GM19351 (cell line): ENCODE measurements around the gene DDAH2.

Experiments
- ATAC-seq: cut with Tn5 transposase; IDR thresholded peaks from one replicate; pipeline ENCODE4 v1.9.1; 2021; ENCODE audit warnings: mild to moderate bottlenecking, moderate library complexity; ENCODE audit not compliant: unreplicated experiment

Gene DDAH2

DNA sequence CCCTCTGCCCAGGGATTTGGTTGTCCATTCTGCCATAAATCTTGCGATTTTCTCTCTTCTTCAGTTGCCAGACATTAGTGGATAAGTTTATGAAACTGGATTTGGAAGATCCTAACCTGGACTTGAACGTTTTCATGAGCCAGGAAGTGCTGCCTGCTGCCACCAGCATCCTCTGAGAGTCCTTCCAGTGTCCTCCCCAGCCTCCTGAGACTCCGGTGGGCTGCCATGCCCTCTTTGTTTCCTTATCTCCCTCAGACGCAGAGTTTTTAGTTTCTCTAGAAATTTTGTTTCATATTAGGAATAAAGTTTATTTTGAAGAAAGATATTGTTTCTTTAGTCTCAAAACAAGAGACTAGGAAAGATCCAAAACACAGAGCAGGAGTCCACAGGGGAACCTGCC lies 33.3 kb upstream of the DDAH2 start, which contains the start of gene SAPCD1:
Gene SAPCD1 (plus strand): TSS at position 301 of the 400 bp plus-strand sequence. CDS start 399 bp downstream, outside the sequence.
- ATAC-seq = no peak

- no peak for ATAC-seq
These were observed 32.2 kb upstream of the DDAH2 start for GRCh38 chr6:31761343-31761742.

DNA sequence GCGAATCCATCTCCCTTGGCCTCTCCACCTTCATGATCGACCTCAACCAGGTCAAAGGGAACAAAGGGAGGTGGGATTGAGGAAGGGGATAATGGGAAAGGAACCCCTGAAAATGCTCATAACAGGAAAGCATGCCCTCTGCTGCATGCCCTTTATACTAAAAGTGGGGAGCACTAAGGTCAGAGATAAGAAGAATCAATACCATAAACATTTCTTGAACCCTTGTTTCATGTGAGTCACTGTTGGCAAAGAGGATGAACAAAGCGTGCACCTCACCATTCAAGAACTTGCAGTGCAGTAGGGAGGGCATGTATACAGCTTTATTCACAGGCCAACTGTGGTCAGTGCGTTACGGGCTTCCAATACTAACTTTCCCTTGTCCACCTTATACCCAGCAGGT lies 31.7 kb upstream of the DDAH2 start:
- no peak for ATAC-seq

- ATAC-seq = no peak
These were observed 29.2 kb upstream of the DDAH2 start for GRCh38 chr6:31758281-31758680.

DNA sequence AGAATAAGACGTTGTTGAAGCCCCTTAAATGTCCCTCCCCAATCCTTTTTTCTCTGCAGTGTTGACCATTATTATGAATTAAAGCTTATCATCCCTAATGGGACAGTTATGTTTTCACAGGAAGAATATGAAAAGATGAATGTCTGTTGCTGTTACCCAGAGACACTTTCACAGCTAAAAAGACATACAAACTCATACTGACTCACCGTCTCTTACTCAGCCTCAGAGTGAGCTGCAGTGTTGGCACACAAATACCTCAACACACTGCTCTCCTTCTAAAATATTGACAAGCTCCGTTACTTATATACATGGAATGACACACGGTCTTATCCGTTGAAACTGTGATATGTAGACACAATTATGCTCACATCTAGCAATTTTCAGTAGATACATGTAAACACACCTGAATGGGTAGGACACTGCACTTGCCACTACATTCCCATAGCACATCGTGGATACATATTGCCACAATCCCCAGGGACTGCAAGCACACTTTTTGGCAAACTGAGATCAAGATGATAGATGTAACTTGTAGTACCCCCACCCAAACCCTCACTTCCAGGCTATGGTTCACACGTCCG lies 23.7 kb upstream of the DDAH2 start:
- ATAC-seq = no peak

GRCh38 chr6:31750411-31751022 lies 21.4 kb upstream of the DDAH2 start:
- ATAC-seq = no peak

GRCh38 chr6:31749301-31750036 lies 20.4 kb upstream of the DDAH2 start:
- no peak for ATAC-seq

- no peak for ATAC-seq
These were observed 15.3 kb upstream of the DDAH2 start for GRCh38 chr6:31744422-31744821.

- no peak for ATAC-seq
These were observed 13.8 kb upstream of the DDAH2 start for GRCh38 chr6:31742894-31743293.

GRCh38 chr6:31741815-31742214 lies 12.7 kb upstream of the DDAH2 start:
- ATAC-seq = no peak

- no peak for ATAC-seq
These were observed 11.5 kb upstream of the DDAH2 start for GRCh38 chr6:31740397-31741223.

DNA sequence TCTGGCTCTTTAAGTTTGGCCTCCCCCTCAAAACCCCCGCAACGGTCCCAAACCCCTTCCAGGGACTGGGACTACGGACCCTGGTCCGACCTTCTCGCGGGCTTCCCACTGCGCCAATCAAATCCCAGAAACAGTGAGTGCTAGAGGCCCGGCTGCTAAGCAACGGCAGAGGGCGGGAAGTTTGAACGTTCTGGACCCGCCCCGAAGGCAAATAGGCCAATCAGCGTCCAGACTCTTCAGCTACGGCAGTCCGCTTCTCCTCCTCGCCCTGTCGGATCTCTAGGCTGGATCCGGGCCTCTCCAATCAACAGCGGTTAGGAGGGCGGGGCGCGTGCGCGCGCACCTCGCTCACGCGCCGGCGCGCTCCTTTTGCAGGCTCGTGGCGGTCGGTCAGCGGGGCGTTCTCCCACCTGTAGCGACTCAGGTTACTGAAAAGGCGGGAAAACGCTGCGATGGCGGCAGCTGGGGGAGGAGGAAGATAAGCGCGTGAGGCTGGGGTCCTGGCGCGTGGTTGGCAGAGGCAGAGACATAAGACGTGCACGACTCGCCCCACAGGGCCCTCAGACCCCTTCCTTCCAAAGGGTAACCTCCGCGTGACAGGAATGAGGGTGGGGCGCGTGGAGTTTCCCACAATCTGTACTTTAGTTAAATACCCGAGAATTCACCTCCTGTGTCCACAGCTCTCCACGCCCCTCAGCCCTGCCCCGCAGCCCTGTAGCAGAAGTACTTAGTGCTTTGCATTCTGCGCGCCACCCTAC lies 10.7 kb upstream of the DDAH2 start, which contains the start of gene MSH5:
Gene MSH5 (plus strand): TSS at position 367 of the 758 bp plus-strand sequence. CDS start 462 bp downstream, outside the sequence.
- peak; percentile 73 for ATAC-seq

- no peak for ATAC-seq
These were observed 9.2 kb upstream of the DDAH2 start for GRCh38 chr6:31737991-31738979.

DNA sequence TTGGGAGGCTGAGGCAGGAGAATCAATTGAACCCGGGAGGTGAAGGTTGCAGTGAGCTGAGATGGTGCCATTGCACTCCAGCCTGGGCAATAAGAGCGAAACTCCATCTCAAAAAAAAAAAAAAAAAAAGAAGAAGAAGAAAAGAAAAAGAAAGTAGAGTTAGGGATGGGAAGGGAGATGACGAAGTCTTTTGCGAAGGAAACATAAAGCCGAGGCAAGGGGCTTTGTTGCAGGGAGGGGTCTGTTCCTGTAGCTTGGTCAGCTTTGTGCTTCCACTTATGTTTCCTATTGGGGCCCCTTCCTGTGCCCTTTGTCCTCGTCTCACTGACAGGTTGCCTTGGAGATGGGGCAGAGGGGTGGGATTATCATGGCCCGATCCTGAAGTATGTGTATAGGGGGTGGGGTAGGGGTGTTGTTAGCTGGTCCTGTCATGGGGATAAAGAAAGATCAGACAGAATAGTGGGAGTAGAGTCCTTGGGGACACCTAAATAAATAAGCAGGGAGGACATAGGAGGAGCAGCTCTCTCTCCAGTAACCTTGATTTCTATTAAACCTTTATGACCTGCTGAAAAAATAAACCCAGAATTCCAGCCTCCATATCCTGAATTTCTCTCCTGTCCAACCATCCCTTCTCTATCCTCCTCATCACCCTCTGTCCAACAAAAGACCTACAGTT lies 8.4 kb upstream of the DDAH2 start:
- ATAC-seq = no peak

DNA sequence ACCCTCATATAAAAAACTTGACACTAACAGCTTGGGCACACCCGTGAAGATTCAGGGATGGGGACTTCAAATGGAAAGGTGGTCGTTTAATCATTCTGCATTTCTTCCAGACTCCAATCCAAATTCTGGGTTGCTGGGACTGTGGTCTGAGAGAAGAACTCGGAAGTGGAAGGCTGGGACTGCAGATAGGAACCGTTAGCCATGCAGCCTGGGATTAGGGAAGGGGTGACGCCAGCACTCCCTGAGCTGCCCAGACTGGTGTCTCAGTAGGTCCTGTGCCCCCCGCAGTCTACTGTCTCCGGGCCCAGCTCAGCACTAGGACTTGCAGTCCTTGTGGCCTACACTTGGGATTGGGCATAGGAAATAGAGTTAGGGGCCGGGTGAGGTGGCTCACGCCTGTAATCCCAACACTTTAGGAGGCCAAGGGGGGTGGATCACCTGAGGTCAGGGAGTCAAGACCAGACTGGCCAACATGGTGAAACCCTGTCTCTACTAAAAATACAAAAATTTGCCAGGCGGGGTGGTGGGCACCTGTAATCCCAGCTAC lies 7.7 kb upstream of the DDAH2 start:
- ATAC-seq = no peak

- no peak for ATAC-seq
These were observed 7.1 kb upstream of the DDAH2 start, which contains the start of gene CLIC1 for GRCh38 chr6:31736021-31736767. TSS of gene CLIC1 (minus strand) at chr6:31736530. CDS start at chr6:31736300, 230 bp downstream.

DNA sequence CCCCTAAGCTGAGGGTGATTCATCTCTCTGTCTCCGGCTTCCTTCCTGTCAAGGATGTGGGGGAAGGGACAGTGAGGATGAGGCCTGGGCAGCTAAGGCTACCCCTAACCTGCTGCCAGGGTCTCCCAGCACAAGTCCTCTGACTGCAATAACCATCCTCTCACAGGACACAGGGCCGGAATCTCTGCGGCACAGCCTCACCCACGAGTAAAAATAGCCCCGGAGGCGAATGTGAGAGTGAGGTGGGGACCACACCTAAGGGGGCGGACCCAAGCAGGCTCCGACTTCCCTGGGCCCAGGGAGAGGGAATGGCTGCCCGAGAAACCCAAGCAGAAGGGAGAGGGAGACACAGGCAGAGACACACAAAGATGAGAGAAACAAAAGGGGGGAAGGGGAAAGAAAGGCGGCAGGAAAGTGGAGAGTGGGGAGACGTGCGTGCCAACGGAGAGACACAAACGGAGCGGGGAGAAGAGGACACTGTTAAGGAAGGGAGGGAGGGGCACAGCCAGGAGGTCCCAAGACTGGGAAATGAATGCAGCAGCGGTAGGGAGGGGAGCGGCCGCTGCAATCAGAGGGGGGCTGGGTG lies 5.8 kb upstream of the DDAH2 start:
- peak; percentile 36 for ATAC-seq
